B cell (primary cell): ENCODE measurements around the gene OMA1.

ENCODE experiments used
- EZH2 ChIP-seq: IDR thresholded peaks from 2 replicates; pipeline ENCODE4 v1.6.1; 2012; ENCODE audit warnings: borderline replicate concordance, low read depth, mild to moderate bottlenecking, moderate library complexity, low read length; ENCODE audit not compliant: insufficient read depth, poor library complexity, severe bottlenecking
- TF ChIP-seq, protein P1 (sequence below): fragments of 200-600 bp; IDR thresholded peaks from one replicate; pipeline ENCODE4 v1.8.0; 2022; ENCODE audit warnings: antibody characterized with exemption, mild to moderate bottlenecking

GRCh38 chr1:58539553-58539952 lies 7.0 kb downstream of the OMA1 start:
- TF ChIP-seq, protein P1, sequence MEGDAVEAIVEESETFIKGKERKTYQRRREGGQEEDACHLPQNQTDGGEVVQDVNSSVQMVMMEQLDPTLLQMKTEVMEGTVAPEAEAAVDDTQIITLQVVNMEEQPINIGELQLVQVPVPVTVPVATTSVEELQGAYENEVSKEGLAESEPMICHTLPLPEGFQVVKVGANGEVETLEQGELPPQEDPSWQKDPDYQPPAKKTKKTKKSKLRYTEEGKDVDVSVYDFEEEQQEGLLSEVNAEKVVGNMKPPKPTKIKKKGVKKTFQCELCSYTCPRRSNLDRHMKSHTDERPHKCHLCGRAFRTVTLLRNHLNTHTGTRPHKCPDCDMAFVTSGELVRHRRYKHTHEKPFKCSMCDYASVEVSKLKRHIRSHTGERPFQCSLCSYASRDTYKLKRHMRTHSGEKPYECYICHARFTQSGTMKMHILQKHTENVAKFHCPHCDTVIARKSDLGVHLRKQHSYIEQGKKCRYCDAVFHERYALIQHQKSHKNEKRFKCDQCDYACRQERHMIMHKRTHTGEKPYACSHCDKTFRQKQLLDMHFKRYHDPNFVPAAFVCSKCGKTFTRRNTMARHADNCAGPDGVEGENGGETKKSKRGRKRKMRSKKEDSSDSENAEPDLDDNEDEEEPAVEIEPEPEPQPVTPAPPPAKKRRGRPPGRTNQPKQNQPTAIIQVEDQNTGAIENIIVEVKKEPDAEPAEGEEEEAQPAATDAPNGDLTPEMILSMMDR: no peak
- no peak for TF ChIP-seq EZH2
